BJ (cell line): ENCODE data around the gene TEX101. TPM values are rescaled to one million over a fixed set of nuclear protein-coding genes. Genes with fewer than 3 reads are reported as not detected.
"Not testable (repeated sequence)": the region's sequence is repeated elsewhere in the genome, so short reads cannot be mapped to it uniquely, and the experiment has no call there.

Experiments used
- CTCF ChIA-PET: fragments of 350-600 bp; formaldehyde crosslinking; extraction: SDS; loops from one replicate; lab custom pipeline; 2021; ENCODE audit warnings: antibody characterized with exemption, inconsistent platforms; lab: Yijun Ruan, JAX
- POLR2A ChIA-PET: fragments of 300-600 bp; sonication (Branson Sonifier 250); formaldehyde crosslinking; extraction: SDS; loops from one replicate; lab custom pipeline; 2021; ENCODE audit warnings: antibody characterized with exemption; lab: Charles Lee
- DNase-seq: peaks from one replicate; pipeline ENCODE4 v3.0.0-alpha.2; 2011; ENCODE audit warnings: low read depth
- H3K27me3 ChIP-seq: 2 replicates; pipeline ENCODE4 v1.6.0; 2011; ENCODE audit warnings: low read length; ENCODE audit not compliant: control insufficient read depth, insufficient read depth
- H3K36me3 ChIP-seq: 2 replicates; pipeline ENCODE4 v1.5.1; 2011; ENCODE audit warnings: low read length; ENCODE audit not compliant: control insufficient read depth, insufficient read depth
- H3K4me3 ChIP-seq: 2 replicates; pipeline ENCODE4 v1.5.1; 2011; ENCODE audit warnings: low read depth, mild to moderate bottlenecking, control low read depth, low read length
- CTCF ChIP-seq: IDR thresholded peaks from 2 replicates; pipeline ENCODE4 v1.5.1; 2011; ENCODE audit warnings: low read depth, mild to moderate bottlenecking, control low read depth, inconsistent platforms, low read length, moderate library complexity; ENCODE audit not compliant: insufficient read depth
- polyA plus RNA-seq: library from polyadenylated mRNA; depleted of rRNA; stranded (reverse); fragments of >200 nt; gene quantifications from 2 replicates; pipeline ENCODE4 v1.2.3, GENCODE V29; 2011

Gene TEX101
- polyA plus RNA-seq, 1 experiment = not detected

GRCh38 chr19:43438291-43439031 lies 23.8 kb downstream of the TEX101 start:
- POLR2A ChIA-PET = no interaction called here
- H3K36me3 ChIP-seq = no peaks in the 10 kb centered on the region
- peaks cover 2% of the 10 kb centered on the region for H3K27me3 ChIP-seq
- no peak for TF ChIP-seq CTCF
- CTCF ChIA-PET = interaction anchor here (0.6 to 5.9 kb wide), 9 partner anchors 9 to 266 kb away, joined by 3 to 36 read pairs (median 4); no protein-coding TSS in a partner anchor
- H3K4me3 ChIP-seq = no peak overlapping the region
- peak; percentile 98 for DNase-seq

GRCh38 chr19:43439032-43439708 lies 24.5 kb downstream of the TEX101 start:
- peak; percentile 36 for DNase-seq
- H3K27me3 ChIP-seq = peaks cover 2% of the 10 kb centered on the region
- H3K4me3 ChIP-seq = no peak overlapping the region
- no peak for TF ChIP-seq CTCF
- POLR2A ChIA-PET = no interaction called here
- CTCF ChIA-PET = interaction anchor here (0.6 to 5.9 kb wide), 9 partner anchors 8 to 265 kb away, joined by 3 to 36 read pairs (median 4); no protein-coding TSS in a partner anchor
- no peaks in the 10 kb centered on the region for H3K36me3 ChIP-seq

GRCh38 chr19:43439709-43440063 lies 25.0 kb downstream of the TEX101 start:
- ChIA-PET POLR2A (no interaction called here), CTCF (interaction anchor here (0.6 to 5.9 kb wide), 8 partner anchors 8 to 317 kb away, joined by 3 to 36 read pairs (median 4); no protein-coding TSS in a partner anchor)
- no peak for TF ChIP-seq CTCF
- H3K4me3 ChIP-seq = no peak overlapping the region
- H3K36me3 ChIP-seq = no peaks in the 10 kb centered on the region
- DNase-seq = no peak
- peaks cover 2% of the 10 kb centered on the region for H3K27me3 ChIP-seq

- CTCF ChIA-PET = interaction anchor here (0.9 to 1.2 kb wide), 2 partner anchors 9 kb away, joined by 4 to 5 read pairs; no protein-coding TSS in a partner anchor
- H3K4me3 ChIP-seq = no peak overlapping the region
- POLR2A ChIA-PET = no interaction called here
- no peaks in the 10 kb centered on the region; the same call in 1 of the 2 replicates for H3K27me3 ChIP-seq
- no peaks in the 10 kb centered on the region for H3K36me3 ChIP-seq
- DNase-seq = no peak
- no peak for TF ChIP-seq CTCF
Measured at GRCh38 chr19:43441716-43442115, 27.0 kb downstream of the TEX101 start.

GRCh38 chr19:43444091-43444490 lies 29.4 kb downstream of the TEX101 start:
- H3K36me3 ChIP-seq, H3K4me3 ChIP-seq, DNase-seq, H3K27me3 ChIP-seq, POLR2A ChIA-PET: not testable (repeated sequence)
- CTCF ChIA-PET = interaction anchor here (1.4 to 7.6 kb wide), 2 partner anchors 75 to 82 kb away, joined by 5 to 214 read pairs; no protein-coding TSS in a partner anchor
